SH-SY5Y (cell line): Measurements from ENCODE around the gene SHISA9.

Experiments used
- GATA2 ChIP-seq: IDR thresholded peaks from 2 replicates; pipeline ENCODE4 v1.6.1; 2011; ENCODE audit warnings: mild to moderate bottlenecking, low read depth, low read length
- GATA3 ChIP-seq: IDR thresholded peaks from 2 replicates; pipeline ENCODE4 v1.6.1; 2011; ENCODE audit warnings: low read depth, mild to moderate bottlenecking, low read length, moderate library complexity

- TF ChIP-seq GATA2, result no peak
- TF ChIP-seq GATA3, result no peak
These were observed 111.6 kb downstream of the SHISA9 start for GRCh38 chr16:13013043-13013442.
